Activated effector memory CD4-positive, alpha-beta T cell treated with anti-CD3 and anti-CD28 coated beads, Interleukin-2, amount 50 U/mL, for 16 hours (primary cell): ENCODE data around the gene SYNE1.
"Not testable (repeated sequence)": the region's sequence is repeated elsewhere in the genome, so short reads cannot be mapped to it uniquely, and the experiment has no call there.

Source experiments
- DNase-seq: peaks from one replicate; pipeline ENCODE4 v3.0.0-alpha.2; 2020

The SYNE1 gene

DNA sequence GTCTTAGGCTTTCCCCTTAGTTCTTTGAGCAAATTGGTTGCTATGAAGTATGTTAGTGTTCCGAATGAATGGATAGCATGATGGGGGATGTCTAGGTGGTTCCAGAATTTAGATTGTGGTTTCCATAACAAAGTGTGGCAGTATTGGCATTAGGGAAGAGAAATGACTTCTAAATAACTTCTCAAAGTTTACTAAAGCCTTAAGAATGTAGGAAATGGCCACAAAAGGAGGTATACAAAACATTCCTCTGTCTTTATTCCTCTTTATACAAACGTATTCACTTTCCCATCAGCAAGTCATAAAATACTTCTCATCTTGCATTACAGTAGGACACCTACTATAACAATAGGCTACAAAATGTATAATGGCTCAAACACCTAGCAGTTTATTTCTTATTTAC, 550.1 kb downstream of the SYNE1 start:
- no peak for DNase-seq

DNA sequence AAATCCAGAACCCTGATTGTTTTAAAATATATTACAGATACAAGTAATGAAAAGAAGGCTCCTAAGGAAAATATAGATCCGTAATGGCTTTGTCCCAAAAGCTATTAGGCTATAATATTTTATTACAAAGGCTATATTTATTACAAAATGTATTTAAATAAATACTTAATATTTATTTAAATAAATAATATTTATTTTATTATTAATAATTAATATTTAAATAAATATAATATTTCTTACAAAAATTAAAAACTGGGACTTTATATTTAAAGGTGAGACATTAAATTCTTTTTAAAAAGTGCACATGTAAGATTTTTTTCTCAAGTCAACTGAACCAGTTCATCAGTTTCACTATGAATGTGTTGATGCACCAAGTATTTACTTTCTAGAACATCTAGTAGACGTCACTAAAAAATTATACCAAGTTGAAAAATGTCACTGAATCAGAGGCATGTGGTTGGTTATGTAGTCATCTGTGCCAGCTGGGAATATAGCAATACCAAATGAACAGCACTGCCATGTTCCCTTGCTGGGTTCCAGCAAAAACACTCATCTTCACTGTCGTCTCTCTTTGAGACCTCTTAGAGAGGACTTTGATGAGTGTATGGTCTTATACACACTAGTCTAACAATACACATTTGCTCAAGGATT, 550.8 kb downstream of the SYNE1 start:
- DNase-seq = no peak

DNA sequence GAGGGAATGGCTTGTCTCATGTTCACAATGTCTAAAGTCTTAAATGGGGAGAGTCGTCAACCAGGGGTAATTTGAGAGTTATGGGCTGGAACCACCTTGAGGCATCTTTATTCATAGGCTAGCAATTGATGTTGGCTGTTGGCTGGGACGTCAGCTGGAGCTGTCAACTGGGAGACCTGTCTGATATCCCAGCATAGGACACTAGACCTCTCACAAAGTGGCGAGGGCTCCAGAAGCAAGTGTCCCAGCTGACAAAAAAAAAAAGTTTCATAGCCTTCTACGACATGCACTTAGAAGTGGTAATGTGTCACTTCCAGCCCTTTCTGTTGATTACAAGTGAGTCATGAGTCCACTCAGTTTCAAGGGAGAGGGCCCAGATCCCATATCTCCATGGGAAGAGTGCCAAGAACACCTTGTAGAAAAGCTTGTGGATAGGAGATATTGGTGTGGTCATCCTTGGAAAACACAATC, 551.7 kb downstream of the SYNE1 start:
- no peak for DNase-seq

DNA sequence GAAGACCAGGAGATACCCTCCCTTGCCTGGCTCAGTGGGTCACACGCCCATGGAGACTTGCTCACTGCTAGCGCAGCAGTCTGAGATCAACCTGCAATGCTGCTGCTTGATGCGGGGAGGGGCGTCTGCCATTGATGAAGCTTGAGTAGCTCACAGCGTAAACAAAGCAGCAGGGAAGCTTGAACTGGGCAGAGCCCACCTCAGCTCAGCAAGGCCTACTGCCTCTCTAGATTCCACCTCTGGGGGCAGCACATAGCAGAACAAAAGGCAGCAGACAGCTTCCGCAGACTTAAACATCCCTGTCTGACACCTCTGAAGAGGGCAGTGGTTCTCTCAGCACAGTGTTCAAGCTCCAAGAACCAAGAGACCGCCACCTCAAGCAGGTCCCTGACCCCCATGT, 558.4 kb downstream of the SYNE1 start:
- no peak for DNase-seq

DNA sequence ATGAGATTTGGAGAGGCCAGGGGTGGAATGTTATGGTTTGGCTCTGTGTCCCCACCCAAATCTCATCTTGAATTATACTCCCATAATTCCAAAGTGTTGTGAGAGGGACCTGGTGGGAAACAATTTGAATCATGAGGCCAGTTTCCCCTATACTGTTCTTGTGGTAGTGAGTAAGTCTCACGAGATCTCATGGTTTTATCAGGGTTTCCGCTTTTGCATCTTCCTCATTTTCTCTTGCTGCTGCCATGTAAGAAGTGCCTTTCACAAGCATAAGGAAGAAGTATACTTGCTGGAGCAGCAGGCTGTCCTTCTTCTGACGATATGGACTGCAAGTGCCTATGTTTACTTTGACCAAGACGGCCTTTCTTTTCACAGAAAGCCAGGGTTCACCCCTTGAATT, 559.2 kb downstream of the SYNE1 start:
- DNase-seq = no peak

DNA sequence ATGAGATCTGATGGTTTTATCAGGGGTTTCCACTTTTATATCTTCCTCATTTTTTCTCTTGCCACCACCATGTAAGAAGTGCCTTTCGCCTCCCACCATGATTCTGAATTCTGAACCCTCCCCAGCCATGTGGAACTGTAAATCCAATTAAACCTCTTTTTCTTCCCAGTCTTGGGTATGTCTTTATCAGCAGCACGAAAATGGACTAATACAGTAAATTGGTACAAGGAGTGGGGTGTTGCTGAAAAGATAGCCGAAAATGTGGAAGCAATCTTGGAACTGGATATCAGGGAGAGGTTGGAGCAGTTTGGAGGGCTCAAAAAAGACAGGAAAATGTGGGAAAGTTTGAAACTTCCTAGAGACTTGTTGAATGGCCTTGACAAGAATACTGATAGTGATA, 560.9 kb downstream of the SYNE1 start:
- not testable (repeated sequence) for DNase-seq

DNA sequence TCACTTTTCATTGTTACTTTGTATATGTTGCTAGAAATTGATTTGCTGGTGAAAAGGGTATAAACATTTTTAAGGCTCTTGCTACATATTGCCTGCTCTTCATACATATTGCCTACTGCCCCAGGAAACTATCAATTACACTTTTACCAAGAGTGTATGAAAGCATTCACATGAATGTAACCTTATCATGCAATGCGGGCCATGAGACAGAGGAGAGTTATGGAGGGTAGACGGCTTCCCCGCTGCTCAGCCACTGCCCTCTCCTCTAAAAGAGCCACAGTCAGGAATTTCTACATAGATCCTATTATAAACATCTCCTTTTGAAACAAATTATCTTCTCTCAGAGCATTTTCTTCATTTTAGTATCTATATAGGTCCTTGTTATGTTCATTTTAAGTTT, 565.3 kb downstream of the SYNE1 start:
- DNase-seq = no peak
